Transverse colon (tissue), 4 donors: ENCODE data around the gene TFAP2E. TPM values are rescaled to one million over a fixed set of nuclear protein-coding genes. Genes with fewer than 3 reads are reported as not detected.

ENCODE experiments used
- DNase-seq: peaks from one replicate; pipeline ENCODE4 v3.0.0-alpha.2; 2019
- H3K27ac ChIP-seq, 4 donors: fragments of 200-600 bp; sonication (generic); 2 replicates each; pipeline ENCODE4 v1.5.1; 2016 to 2018; ENCODE audit warnings: inconsistent platforms in 4 of 4
- H3K27me3 ChIP-seq: fragments of 200-600 bp; sonication (generic); 2 replicates; pipeline ENCODE4 v1.5.1; 2017; ENCODE audit warnings: inconsistent platforms
- H3K36me3 ChIP-seq, 4 donors: fragments of 200-600 bp; sonication (generic); 2 replicates each; pipeline ENCODE4 v1.5.1; 2017 to 2019; ENCODE audit warnings: inconsistent platforms in 4 of 4
- H3K4me1 ChIP-seq, 4 donors: fragments of 200-600 bp; sonication (generic); 2 replicates each; pipeline ENCODE4 v1.5.1; 2017 to 2020; ENCODE audit warnings: inconsistent platforms in 4 of 4
- H3K4me3 ChIP-seq, 4 donors: fragments of 200-600 bp; sonication (generic); 1 replicate in 1 of 4; 2 replicates in 3 of 4; pipeline versions ENCODE4 v1.5.1 to v1.6.1; 2017 to 2019; ENCODE audit warnings: inconsistent platforms in 4 of 4
- H3K9me3 ChIP-seq, 2 donors: fragments of 200-600 bp; sonication (generic); 2 replicates each; pipeline ENCODE4 v1.5.1; 2017 to 2019; ENCODE audit warnings: inconsistent platforms in 2 of 2
- CTCF ChIP-seq, 5 experiments: fragments of 200-600 bp in 3 of 5; fragments of 450-650 bp in 2 of 5; sonication (generic) in 3 of 5; IDR thresholded peaks; 1 replicate in 2 of 5; 2 replicates in 3 of 5; pipeline ENCODE4 v1.5.1; 2016 to 2017; ENCODE audit warnings: antibody characterized with exemption in 5 of 5, inconsistent platforms in 3 of 5, mild to moderate bottlenecking in 2 of 5, moderate library complexity in 1 of 5
- EP300 ChIP-seq: sonication (generic); formaldehyde crosslinking; IDR thresholded peaks from one replicate; pipeline ENCODE4 v1.6.1; 2017; ENCODE audit warnings: antibody characterized with exemption, low read depth
- POLR2A ChIP-seq: fragments of 450-650 bp; IDR thresholded peaks from one replicate; pipeline ENCODE4 v1.6.1; 2016; ENCODE audit warnings: antibody characterized with exemption, mild to moderate bottlenecking, moderate library complexity
- POLR2AphosphoS5 ChIP-seq, 3 donors: sonication (generic); formaldehyde crosslinking; IDR thresholded peaks; one replicate each; pipeline ENCODE4 v1.6.1; 2016; ENCODE audit warnings: antibody characterized with exemption in 3 of 3
- WGBS, 2 donors: methylation state at CpG; one replicate each; pipeline ENCODE4 v1.1.5; 2018; ENCODE audit warnings: low coverage in 1 of 2; 5-methylcytosine and 5-hydroxymethylcytosine counted together
- in situ Hi-C, 4 donors: fragments of 200-750 bp; cut with MboI; loops; one replicate each; pipeline versions ENCODE4 v1.15.0 to v1.15.1; 2017; ENCODE audit warnings: low sequenced_read_pairs in 3 of 4, low pct_ligation_motif_present in 1 of 4, low pct_unique_long_range_greater_than_20kb in 1 of 4
- intact Hi-C: fragments of 100-400 bp; cut with DNase I; formaldehyde crosslinking; loops from one replicate; pipeline ENCODE4 v1.15.1; 2023; ENCODE audit warnings: low total_unique reads
- total RNA-seq, 4 donors: library from RNA; depleted of rRNA; stranded (reverse); fragments of >200 nt; gene quantifications; one replicate each; pipeline ENCODE4 v1.1.0, GENCODE V29; 2016

TFAP2E gene
- total RNA-seq, 4 donors from 2014 or later = 0.27 to 1.4 TPM; not detected in 2

- in situ Hi-C loops (no loop called here), intact Hi-C loops (no loop called here)
- no peaks in the 10 kb centered on the region for H3K4me1 ChIP-seq
- H3K27me3 ChIP-seq = no peaks in the 10 kb centered on the region
- H3K36me3 ChIP-seq = peaks cover 0 to 73% (median 35%) of the 10 kb centered on the region in 4 donors
- H3K9me3 ChIP-seq = no peaks in the 10 kb centered on the region
- WGBS, 2 donors = 79 to 94% methylated on average over 2 to 4 of the region's 4 CpGs
- no peak overlapping the region for H3K27ac ChIP-seq
- no peak for DNase-seq
- no peak overlapping the region for H3K4me3 ChIP-seq
- TF ChIP-seq POLR2A (no peak), EP300 (no peak), CTCF (IDR thresholded peaks at IDR 0.05) (no peak), POLR2AphosphoS5 (IDR thresholded peaks at IDR 0.05) (no peak)
These were observed 32.7 kb downstream of the TFAP2E start for GRCh38 chr1:35605867-35606182.

- 96 to 100% methylated on average over 1 to 7 of the region's 7 CpGs for WGBS, 2 donors
- intact Hi-C loops = no loop called here
- in situ Hi-C loops = no loop called here
- no peak for TF ChIP-seq POLR2AphosphoS5 (IDR thresholded peaks at IDR 0.05)
- TF ChIP-seq CTCF (IDR thresholded peaks at IDR 0.05) = no peak
- TF ChIP-seq EP300 = no peak
- no peak for TF ChIP-seq POLR2A
- Histone ChIP-seq H3K9me3 (no peaks in the 10 kb centered on the region), H3K4me3 (no peak overlapping the region), H3K36me3 (peaks cover 0 to 38% (median 16%) of the 10 kb centered on the region in 4 donors), H3K27me3 (no peaks in the 10 kb centered on the region), H3K4me1 (no peaks in the 10 kb centered on the region), H3K27ac (no peak overlapping the region)
- DNase-seq = no peak
These were observed 38.5 kb downstream of the TFAP2E start for GRCh38 chr1:35611655-35612054.

GRCh38 chr1:35615440-35615839, 42.3 kb downstream of the TFAP2E start:
- no peak overlapping the region for H3K4me3 ChIP-seq
- no peaks in the 10 kb centered on the region for H3K4me1 ChIP-seq
- 90 to 94% methylated on average over 5 to 8 of the region's 8 CpGs for WGBS, 2 donors
- intact Hi-C loops = no loop called here
- in situ Hi-C loops = no loop called here
- no peaks in the 10 kb centered on the region for H3K27me3 ChIP-seq
- peaks cover 0 to 10% (median 3%) of the 10 kb centered on the region in 4 donors for H3K36me3 ChIP-seq
- TF ChIP-seq POLR2A (no peak), CTCF (IDR thresholded peaks at IDR 0.05) (no peak), EP300 (no peak), POLR2AphosphoS5 (IDR thresholded peaks at IDR 0.05) (no peak)
- H3K9me3 ChIP-seq = no peaks in the 10 kb centered on the region
- no peak overlapping the region for H3K27ac ChIP-seq
- DNase-seq = no peak

- H3K27me3 ChIP-seq = no peaks in the 10 kb centered on the region
- no peak overlapping the region for H3K4me3 ChIP-seq
- H3K9me3 ChIP-seq = no peaks in the 10 kb centered on the region
- peaks cover 0 to 10% (median 5%) of the 10 kb centered on the region in 4 donors for H3K36me3 ChIP-seq
- TF ChIP-seq POLR2A (no peak), POLR2AphosphoS5 (IDR thresholded peaks at IDR 0.05) (no peak), EP300 (no peak), CTCF (IDR thresholded peaks at IDR 0.05) (no peak)
- H3K27ac ChIP-seq = no peak overlapping the region
- H3K4me1 ChIP-seq = no peaks in the 10 kb centered on the region
- no peak for DNase-seq
- in situ Hi-C loops = no loop called here
- intact Hi-C loops = no loop called here
- WGBS, 2 donors = 88 to 92% methylated on average over 6 of the region's 6 CpGs
These were observed 46.4 kb downstream of the TFAP2E start for GRCh38 chr1:35619237-35620121.
